ENCODE measurements around the gene THSD4. TPM values are rescaled to one million over a fixed set of nuclear protein-coding genes. Genes with fewer than 3 reads are reported as not detected.

The THSD4 gene
- total RNA-seq, 4 donors from 2014 or later: 2.7 to 49.2 (median 15.8) TPM

DNA sequence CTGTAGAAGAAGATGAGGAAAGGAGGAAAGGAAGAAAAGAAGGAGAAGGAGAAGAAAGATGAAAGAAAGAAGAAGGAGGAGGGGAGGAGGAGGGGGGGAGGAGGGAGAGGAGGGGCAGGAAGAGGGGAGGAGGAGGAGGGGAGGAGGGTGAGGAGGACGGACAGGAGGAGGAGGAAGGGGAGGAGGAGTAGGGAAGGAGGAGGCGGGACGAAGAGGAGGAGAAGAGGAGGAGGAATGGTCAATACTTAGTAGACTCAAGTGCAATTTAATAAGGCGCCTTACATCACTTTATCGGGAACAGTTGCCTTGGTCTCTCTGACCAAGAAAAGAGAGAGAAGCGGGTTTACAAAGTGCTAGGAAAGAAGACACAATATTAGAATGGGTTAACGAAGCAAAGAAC lies 671.4 kb downstream of the THSD4 start:
- DNase-seq (ENCODE audit: low spot score) (no peak), ATAC-seq (ENCODE audit: low FRiP score) (no peak)
- TF ChIP-seq, protein P1, sequence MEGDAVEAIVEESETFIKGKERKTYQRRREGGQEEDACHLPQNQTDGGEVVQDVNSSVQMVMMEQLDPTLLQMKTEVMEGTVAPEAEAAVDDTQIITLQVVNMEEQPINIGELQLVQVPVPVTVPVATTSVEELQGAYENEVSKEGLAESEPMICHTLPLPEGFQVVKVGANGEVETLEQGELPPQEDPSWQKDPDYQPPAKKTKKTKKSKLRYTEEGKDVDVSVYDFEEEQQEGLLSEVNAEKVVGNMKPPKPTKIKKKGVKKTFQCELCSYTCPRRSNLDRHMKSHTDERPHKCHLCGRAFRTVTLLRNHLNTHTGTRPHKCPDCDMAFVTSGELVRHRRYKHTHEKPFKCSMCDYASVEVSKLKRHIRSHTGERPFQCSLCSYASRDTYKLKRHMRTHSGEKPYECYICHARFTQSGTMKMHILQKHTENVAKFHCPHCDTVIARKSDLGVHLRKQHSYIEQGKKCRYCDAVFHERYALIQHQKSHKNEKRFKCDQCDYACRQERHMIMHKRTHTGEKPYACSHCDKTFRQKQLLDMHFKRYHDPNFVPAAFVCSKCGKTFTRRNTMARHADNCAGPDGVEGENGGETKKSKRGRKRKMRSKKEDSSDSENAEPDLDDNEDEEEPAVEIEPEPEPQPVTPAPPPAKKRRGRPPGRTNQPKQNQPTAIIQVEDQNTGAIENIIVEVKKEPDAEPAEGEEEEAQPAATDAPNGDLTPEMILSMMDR (IDR thresholded peaks at IDR 0.05): no peak

DNA sequence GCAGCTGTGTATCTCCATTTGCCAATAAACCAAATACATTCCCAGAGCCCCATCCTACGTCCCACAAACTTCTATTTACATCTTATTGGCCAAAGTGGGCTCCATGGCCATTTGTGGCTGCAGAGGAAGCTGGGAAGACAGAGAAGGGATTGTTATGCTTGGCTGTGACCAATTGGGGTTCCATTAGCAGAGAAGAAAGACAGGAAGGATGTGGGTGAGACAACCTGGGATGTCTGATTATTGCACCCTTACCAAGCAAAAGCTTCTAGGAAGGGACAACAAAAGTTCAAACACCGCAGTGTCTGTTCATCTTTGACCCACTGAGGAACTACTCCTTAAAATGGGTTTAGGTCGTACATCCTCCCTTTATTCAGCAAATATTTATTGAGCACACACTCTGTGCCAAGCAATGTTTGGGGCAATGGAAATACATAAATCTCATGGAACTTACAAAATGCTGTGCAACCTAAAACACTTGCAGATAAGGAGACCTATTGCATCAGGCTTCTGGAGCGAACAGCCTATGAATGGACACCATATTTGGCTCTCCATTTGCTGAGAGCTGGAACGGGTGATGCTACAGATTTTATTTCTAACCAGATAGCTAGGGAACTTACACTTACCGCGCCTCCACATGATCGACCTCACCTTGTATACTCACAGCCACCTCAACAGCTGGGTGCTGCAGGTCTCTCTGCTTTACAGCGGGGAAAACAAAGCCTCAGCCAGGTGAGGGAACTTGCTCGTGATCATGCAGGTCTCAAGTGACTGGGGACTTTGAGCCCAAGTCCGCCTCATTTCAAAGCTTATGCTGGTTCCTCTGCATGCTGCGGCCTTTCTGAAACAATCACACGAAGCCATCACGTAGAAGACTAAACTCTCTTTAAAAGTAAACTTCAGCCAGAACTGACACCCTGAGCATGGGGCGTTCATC lies 673.6 kb downstream of the THSD4 start:
- no peak for DNase-seq (ENCODE audit: low spot score)
- TF ChIP-seq, protein P1 (IDR thresholded peaks at IDR 0.05): no peak
- no peak for ATAC-seq (ENCODE audit: low FRiP score)

DNA sequence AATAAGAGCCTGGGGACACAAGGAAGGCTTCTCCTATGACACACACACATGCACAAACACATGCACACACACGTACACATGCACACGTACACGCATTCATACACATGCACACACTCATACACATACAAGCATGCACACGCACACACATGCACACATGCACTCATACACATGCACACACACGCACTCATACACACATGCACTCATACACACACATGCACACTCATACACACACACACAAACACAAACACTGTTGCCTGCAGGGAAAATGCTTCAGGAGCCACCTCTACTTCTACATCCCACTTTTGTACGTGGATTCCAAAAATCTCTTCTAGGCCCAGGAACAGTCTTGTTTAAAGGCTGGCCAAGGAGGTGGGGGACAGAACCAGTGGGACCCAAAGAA lies 674.3 kb downstream of the THSD4 start:
- TF ChIP-seq, protein P1 (IDR thresholded peaks at IDR 0.05): no peak
- ATAC-seq (ENCODE audit: low FRiP score) (no peak), DNase-seq (ENCODE audit: low spot score) (no peak)

DNA sequence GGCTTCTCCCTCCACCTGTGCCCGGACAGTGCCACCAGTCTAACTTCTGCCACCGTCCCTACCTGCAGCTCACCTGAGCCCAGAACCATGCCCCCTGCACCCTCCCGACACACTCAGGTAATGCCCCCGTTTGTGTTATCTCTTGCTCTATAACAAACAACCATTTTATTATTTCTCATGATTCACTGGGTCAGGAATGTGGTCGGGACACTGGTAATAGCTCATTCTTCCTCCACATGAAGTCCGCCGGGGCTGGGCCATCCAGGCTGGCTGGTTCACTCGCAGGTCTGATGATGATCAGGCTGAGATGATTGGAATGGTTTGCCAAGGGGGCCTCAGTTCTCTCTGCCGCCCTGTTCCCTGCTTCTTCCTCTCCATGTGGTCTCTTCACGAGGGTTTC lies 674.8 kb downstream of the THSD4 start:
- ATAC-seq (ENCODE audit: low FRiP score) (no peak), DNase-seq (ENCODE audit: low spot score) (no peak)
- TF ChIP-seq, protein P1 (IDR thresholded peaks at IDR 0.05): no peak

DNA sequence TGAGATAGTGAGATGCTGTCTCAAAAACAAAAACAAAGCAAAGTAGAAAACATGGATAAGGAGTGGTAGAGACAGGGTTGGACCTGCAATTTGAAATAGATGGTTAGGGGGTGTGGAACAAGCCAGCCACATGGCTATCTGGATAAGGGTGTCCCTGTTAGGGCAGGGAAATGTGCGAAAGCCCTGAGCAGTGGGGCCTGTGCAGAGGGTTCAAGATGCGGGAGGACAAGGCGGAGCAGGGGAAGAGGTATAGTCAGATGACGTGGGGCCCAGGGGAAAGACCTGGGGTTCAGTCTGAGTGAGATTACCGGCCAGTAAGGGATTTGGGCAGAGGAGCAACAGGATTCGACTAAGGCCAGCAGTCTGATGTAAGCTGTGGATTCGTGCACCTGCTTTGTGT lies 676.7 kb downstream of the THSD4 start:
- ATAC-seq (ENCODE audit: low FRiP score): no peak
- no peak for DNase-seq (ENCODE audit: low spot score)
- TF ChIP-seq, protein P1 (IDR thresholded peaks at IDR 0.05): no peak

DNA sequence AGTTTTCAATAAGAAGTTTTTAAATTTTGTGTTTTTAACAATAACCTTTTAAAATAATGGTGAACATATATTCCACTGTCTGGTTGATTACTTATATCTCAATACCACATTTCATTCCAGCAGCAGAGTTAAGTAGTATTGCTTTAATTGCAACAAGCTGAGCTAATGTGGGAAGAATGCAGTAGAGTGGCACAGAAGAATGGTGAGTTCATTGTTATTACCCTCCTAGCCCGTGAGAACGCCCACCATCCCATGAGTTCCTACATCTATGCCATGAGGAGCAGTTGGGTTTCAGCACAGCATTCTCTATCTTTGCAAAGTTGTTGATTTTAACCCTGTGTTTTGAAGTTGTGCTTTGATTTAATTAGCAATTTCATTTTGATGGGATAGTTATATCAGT lies 677.2 kb downstream of the THSD4 start:
- DNase-seq (ENCODE audit: low spot score) (no peak), ATAC-seq (ENCODE audit: low FRiP score) (no peak)
- TF ChIP-seq, protein P1 (IDR thresholded peaks at IDR 0.05): no peak

DNA sequence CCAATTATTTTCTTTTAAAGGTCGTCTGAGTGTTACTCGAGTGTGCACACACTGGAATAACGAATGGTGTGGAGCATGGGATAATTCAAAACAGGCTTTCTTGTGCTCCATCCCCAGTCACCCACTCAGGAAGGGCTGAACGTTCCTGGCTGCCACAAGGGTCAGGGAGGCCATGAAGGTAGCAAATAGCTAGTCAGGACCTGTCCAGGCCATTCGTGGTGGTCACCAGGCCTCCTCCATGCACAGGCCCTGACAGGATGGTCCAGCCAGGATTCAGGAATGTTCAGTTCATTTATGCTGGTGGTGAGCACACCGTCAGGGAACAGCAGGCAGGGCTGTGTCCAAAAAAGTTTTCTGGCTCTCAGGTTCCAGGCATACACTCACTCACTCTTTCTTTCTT lies 683.4 kb downstream of the THSD4 start:
- DNase-seq (ENCODE audit: low spot score): no peak
- TF ChIP-seq, protein P1 (IDR thresholded peaks at IDR 0.05): no peak
- no peak for ATAC-seq (ENCODE audit: low FRiP score)
